Measurements from ENCODE around the gene PNMA8B. TPM values are rescaled to one million over a fixed set of nuclear protein-coding genes. Genes with fewer than 3 reads are reported as not detected.

Gene PNMA8B
- polyA plus RNA-seq, 1 donor from 2014 or later: 10.1 TPM

DNA sequence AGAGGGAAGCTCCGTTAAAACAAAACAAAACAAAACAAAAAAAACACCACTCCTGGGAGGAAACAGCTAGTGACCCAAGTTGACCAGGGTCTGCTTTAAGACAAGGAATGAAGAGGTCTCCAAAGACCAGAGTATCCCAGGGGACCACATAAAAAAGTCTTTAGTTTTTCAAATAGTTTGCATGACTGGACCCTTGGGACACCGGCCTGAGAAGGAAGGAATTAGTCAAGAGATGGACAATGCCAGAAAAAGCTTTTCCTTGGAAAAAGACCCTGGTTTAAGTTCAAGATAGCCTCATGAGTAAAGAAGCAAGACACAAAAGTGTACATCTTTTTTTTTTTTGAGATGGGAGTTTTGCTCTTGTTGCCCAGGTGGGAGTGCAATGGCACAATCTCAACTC is 12.5 kb upstream of the PNMA8B start:
- no peak overlapping the region for H3K27ac ChIP-seq (ENCODE audit: low read length)
- H3K79me2 ChIP-seq (replicated peaks; ENCODE audit: insufficient read depth, low read length): no peaks in the 10 kb centered on the region
- no peak for TF ChIP-seq MXI1 (conservative IDR thresholded peaks at IDR 0.05; ENCODE audit: poor library complexity, severe bottlenecking)
- TF ChIP-seq SMC3 (conservative IDR thresholded peaks at IDR 0.05; ENCODE audit: poor library complexity): no peak
- no peak for TF ChIP-seq EP300 (conservative IDR thresholded peaks at IDR 0.05; ENCODE audit: poor library complexity, severe bottlenecking)
- no peak for TF ChIP-seq EZH2 (IDR thresholded peaks at IDR 0.05; ENCODE audit: borderline replicate concordance, insufficient read depth, low read length, poor library complexity, severe bottlenecking)
- no peak for TF ChIP-seq TAF1 (IDR thresholded peaks at IDR 0.05; ENCODE audit: low read depth)
- TF ChIP-seq RAD21 (conservative IDR thresholded peaks at IDR 0.05): no peak
- TF ChIP-seq, protein P1, sequence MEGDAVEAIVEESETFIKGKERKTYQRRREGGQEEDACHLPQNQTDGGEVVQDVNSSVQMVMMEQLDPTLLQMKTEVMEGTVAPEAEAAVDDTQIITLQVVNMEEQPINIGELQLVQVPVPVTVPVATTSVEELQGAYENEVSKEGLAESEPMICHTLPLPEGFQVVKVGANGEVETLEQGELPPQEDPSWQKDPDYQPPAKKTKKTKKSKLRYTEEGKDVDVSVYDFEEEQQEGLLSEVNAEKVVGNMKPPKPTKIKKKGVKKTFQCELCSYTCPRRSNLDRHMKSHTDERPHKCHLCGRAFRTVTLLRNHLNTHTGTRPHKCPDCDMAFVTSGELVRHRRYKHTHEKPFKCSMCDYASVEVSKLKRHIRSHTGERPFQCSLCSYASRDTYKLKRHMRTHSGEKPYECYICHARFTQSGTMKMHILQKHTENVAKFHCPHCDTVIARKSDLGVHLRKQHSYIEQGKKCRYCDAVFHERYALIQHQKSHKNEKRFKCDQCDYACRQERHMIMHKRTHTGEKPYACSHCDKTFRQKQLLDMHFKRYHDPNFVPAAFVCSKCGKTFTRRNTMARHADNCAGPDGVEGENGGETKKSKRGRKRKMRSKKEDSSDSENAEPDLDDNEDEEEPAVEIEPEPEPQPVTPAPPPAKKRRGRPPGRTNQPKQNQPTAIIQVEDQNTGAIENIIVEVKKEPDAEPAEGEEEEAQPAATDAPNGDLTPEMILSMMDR (IDR thresholded peaks at IDR 0.05; ENCODE audit: poor library complexity, severe bottlenecking): no peak
- TF ChIP-seq, protein P2, sequence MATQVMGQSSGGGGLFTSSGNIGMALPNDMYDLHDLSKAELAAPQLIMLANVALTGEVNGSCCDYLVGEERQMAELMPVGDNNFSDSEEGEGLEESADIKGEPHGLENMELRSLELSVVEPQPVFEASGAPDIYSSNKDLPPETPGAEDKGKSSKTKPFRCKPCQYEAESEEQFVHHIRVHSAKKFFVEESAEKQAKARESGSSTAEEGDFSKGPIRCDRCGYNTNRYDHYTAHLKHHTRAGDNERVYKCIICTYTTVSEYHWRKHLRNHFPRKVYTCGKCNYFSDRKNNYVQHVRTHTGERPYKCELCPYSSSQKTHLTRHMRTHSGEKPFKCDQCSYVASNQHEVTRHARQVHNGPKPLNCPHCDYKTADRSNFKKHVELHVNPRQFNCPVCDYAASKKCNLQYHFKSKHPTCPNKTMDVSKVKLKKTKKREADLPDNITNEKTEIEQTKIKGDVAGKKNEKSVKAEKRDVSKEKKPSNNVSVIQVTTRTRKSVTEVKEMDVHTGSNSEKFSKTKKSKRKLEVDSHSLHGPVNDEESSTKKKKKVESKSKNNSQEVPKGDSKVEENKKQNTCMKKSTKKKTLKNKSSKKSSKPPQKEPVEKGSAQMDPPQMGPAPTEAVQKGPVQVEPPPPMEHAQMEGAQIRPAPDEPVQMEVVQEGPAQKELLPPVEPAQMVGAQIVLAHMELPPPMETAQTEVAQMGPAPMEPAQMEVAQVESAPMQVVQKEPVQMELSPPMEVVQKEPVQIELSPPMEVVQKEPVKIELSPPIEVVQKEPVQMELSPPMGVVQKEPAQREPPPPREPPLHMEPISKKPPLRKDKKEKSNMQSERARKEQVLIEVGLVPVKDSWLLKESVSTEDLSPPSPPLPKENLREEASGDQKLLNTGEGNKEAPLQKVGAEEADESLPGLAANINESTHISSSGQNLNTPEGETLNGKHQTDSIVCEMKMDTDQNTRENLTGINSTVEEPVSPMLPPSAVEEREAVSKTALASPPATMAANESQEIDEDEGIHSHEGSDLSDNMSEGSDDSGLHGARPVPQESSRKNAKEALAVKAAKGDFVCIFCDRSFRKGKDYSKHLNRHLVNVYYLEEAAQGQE (IDR thresholded peaks at IDR 0.05; ENCODE audit: borderline replicate concordance): no peak
- TF ChIP-seq POLR2AphosphoS5 (IDR thresholded peaks at IDR 0.05): no peak
- H3K27me3 ChIP-seq (ENCODE audit: insufficient read depth, low read depth, low read length): no peaks in the 10 kb centered on the region
- no peaks in the 10 kb centered on the region for H3K9me2 ChIP-seq (ENCODE audit: insufficient read depth, low read length)
- H3K4me3 ChIP-seq (ENCODE audit: low read length): no peak overlapping the region
- no peak overlapping the region for H3K4me2 ChIP-seq (ENCODE audit: low read length)
- no peaks in the 10 kb centered on the region for H3K36me3 ChIP-seq (ENCODE audit: insufficient read depth, low read length)
- peaks cover 5% of the 10 kb centered on the region for H3F3A ChIP-seq (ENCODE audit: insufficient read depth, low read length, poor library complexity, severe bottlenecking)
- H4K20me1 ChIP-seq (ENCODE audit: insufficient read depth): no peaks in the 10 kb centered on the region
- H3K9ac ChIP-seq (ENCODE audit: low read length): no peak overlapping the region
- H3K9me3 ChIP-seq (ENCODE audit: low read length): peaks cover 3% of the 10 kb centered on the region
- no peak overlapping the region for H2AFZ ChIP-seq (ENCODE audit: low read depth, low read length)

DNA sequence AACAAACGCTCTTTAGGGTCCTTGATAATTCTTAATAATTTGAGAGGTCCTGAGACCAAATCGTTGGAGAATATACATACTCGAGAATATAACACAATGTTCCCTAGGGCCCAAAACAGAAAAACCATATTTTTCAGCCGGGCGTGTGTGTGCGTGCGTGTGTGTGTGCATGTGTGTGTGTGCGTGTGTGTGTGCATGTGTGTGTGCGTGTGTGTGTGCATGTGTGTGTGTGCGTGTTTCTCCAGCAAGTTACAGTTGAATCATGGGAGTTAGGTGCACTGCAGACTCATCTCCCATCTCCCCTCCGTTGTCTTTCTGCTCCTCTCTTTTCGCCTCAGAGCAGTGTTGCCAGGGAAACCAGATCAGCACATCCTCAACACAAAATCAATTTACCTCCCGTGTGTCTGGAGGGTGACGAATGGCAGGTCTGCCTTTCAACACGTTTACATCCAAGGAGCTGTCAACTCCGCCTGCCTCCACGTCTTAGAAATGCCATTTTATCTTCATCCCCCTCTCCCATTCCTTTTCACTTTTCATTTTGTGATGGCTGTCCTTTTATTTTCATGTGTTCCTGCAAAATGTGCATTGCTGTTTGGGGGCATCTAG is 8.3 kb upstream of the PNMA8B start:
- TF ChIP-seq RAD21 (conservative IDR thresholded peaks at IDR 0.05) (peak; percentile 41), SMC3 (conservative IDR thresholded peaks at IDR 0.05; ENCODE audit: poor library complexity) (no peak), POLR2AphosphoS5 (IDR thresholded peaks at IDR 0.05) (peak; percentile 83), MXI1 (conservative IDR thresholded peaks at IDR 0.05; ENCODE audit: poor library complexity, severe bottlenecking) (peak; percentile 42), EP300 (conservative IDR thresholded peaks at IDR 0.05; ENCODE audit: poor library complexity, severe bottlenecking) (peak; percentile 98), TAF1 (IDR thresholded peaks at IDR 0.05; ENCODE audit: low read depth) (no peak)
- TF ChIP-seq, protein P2 (IDR thresholded peaks at IDR 0.05; ENCODE audit: borderline replicate concordance): peak; percentile 81
- TF ChIP-seq, protein P1 (IDR thresholded peaks at IDR 0.05; ENCODE audit: poor library complexity, severe bottlenecking): no peak
- H3K9me3 ChIP-seq (ENCODE audit: low read length): no peaks in the 10 kb centered on the region
- H3K36me3 ChIP-seq (ENCODE audit: insufficient read depth, low read length): no peaks in the 10 kb centered on the region
- H3K4me3 ChIP-seq (ENCODE audit: low read length): peak overlapping the region; percentile 55
- no peaks in the 10 kb centered on the region for H3K79me2 ChIP-seq (replicated peaks; ENCODE audit: insufficient read depth, low read length)
- peak overlapping the region; percentile 97 for H3K27ac ChIP-seq (ENCODE audit: low read length)
- peaks cover 5% of the 10 kb centered on the region for H3F3A ChIP-seq (ENCODE audit: insufficient read depth, low read length, poor library complexity, severe bottlenecking)
- peak overlapping the region; percentile 73 for H3K4me2 ChIP-seq (ENCODE audit: low read length)
- H2AFZ ChIP-seq (ENCODE audit: low read depth, low read length): no peak overlapping the region
- H3K9ac ChIP-seq (ENCODE audit: low read length): peak overlapping the region; percentile 64
- no peaks in the 10 kb centered on the region for H4K20me1 ChIP-seq (ENCODE audit: insufficient read depth)
- H3K9me2 ChIP-seq (ENCODE audit: insufficient read depth, low read length): no peaks in the 10 kb centered on the region
- no peaks in the 10 kb centered on the region for H3K27me3 ChIP-seq (ENCODE audit: insufficient read depth, low read depth, low read length)

All from neural cell (in vitro differentiated cells).